Activated CD8-positive, alpha-beta T cell treated with anti-CD3 and anti-CD28 coated beads for 36 hours (primary cell): ENCODE measurements around the gene UTP11. TPM values are rescaled to one million over a fixed set of nuclear protein-coding genes. Genes with fewer than 3 reads are reported as not detected.

Source experiments
- ATAC-seq: fragments of 200-7000 bp; cut with Tn5 transposase; one replicate; pipeline ENCODE4 v1.10.0; 2021; ENCODE audit warnings: mild to moderate bottlenecking, moderate library complexity
- CTCF ChIA-PET: fragments of 350-600 bp; sonication (Branson Sonifier 250); formaldehyde crosslinking; loops from one replicate; lab custom pipeline; 2021; ENCODE audit warnings: antibody characterized with exemption; lab: Charles Lee
- POLR2A ChIA-PET: fragments of 350-600 bp; sonication (Branson Sonifier 250); formaldehyde crosslinking; loops from one replicate; lab custom pipeline; 2021; ENCODE audit warnings: antibody characterized with exemption; lab: Charles Lee
- DNase-seq: peaks from one replicate; pipeline ENCODE4 v3.0.0-alpha.2; 2020
- H3K27ac Mint-ChIP-seq: one replicate; pipeline ENCODE4 v1.8.0; 2021; ENCODE audit warnings: mild to moderate bottlenecking, mixed read lengths
- H3K27me3 Mint-ChIP-seq: one replicate; pipeline ENCODE4 v1.8.0; 2021; ENCODE audit warnings: mixed read lengths
- H3K36me3 Mint-ChIP-seq: one replicate; pipeline ENCODE4 v1.8.0; 2021; ENCODE audit warnings: low read depth, mixed read lengths
- H3K4me1 Mint-ChIP-seq: one replicate; pipeline ENCODE4 v1.8.0; 2021; ENCODE audit warnings: low read depth, mixed read lengths
- H3K4me3 Mint-ChIP-seq: one replicate; pipeline ENCODE4 v1.8.0; 2021; ENCODE audit warnings: mild to moderate bottlenecking, moderate library complexity, mixed read lengths
- H3K9me3 Mint-ChIP-seq: one replicate; pipeline ENCODE4 v1.8.0; 2021; ENCODE audit warnings: mixed read lengths
- CTCF ChIP-seq: fragments of 200-600 bp; IDR thresholded peaks from one replicate; pipeline ENCODE4 v1.8.0; 2022; ENCODE audit warnings: antibody characterized with exemption, mild to moderate bottlenecking
- intact Hi-C: fragments of 100-400 bp; cut with micrococcal nuclease; formaldehyde crosslinking; loops from one replicate; pipeline ENCODE4 v1.10.0; 2022
- total RNA-seq, 2 experiments: library from RNA; stranded (reverse); gene quantifications; one replicate each; pipeline ENCODE4 v1.2.3, GENCODE V29; 2021

Gene UTP11
- total RNA-seq, 2 experiments from 2014 or later: 58.1 to 60.6 TPM

DNA sequence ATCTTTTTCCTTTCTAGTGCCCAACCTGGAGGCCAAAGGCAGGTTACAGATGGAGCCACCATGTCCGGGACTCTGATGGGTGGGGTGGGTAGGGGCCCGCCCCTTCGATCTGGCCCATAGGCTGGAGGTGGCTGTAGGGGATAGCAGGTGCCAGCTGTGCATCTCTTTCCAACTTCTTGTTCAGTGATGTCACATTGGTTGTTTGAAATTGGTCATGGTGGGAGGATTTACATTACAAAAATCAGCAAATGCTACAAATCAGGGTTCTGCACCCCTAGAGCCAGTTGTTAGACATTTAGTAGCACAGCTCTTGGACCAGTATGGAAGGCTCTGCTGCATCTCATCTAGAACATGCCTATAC lies 56.4 kb downstream of the UTP11 start:
- ChIA-PET CTCF (interaction anchor here (1.1 to 6.2 kb wide), 2 partner anchors 31 to 41 kb away, joined by 3 to 105 read pairs; no protein-coding TSS in a partner anchor), POLR2A (no interaction called here)
- peaks cover 31% of the 10 kb centered on the region for H3K27me3 Mint-ChIP-seq
- intact Hi-C loops: no loop called here
- DNase-seq (no peak), ATAC-seq (no peak)
- H3K4me3 Mint-ChIP-seq: no peak overlapping the region
- H3K4me1 Mint-ChIP-seq: no peaks in the 10 kb centered on the region
- H3K27ac Mint-ChIP-seq: no peak overlapping the region
- H3K36me3 Mint-ChIP-seq: no peaks in the 10 kb centered on the region
- no peaks in the 10 kb centered on the region for H3K9me3 Mint-ChIP-seq
- no peak for TF ChIP-seq CTCF

GRCh38 chr1:38071312-38072256 lies 59.0 kb downstream of the UTP11 start:
- TF ChIP-seq CTCF: no peak
- ATAC-seq (peak; percentile 80), DNase-seq (no peak)
- Mint-ChIP-seq H3K4me1 (no peaks in the 10 kb centered on the region), H3K4me3 (no peak overlapping the region), H3K27ac (no peak overlapping the region), H3K27me3 (peaks cover 36% of the 10 kb centered on the region), H3K36me3 (no peaks in the 10 kb centered on the region), H3K9me3 (no peaks in the 10 kb centered on the region)
- POLR2A ChIA-PET: interaction anchor here (0.8 to 1.1 kb wide), 2 partner anchors 31 to 60 kb away, joined by 3 to 4 read pairs; no protein-coding TSS in a partner anchor
- intact Hi-C loops: no loop called here
- CTCF ChIA-PET: interaction anchor here (0.6 to 6.2 kb wide), 16 partner anchors 9 to 763 kb away, joined by 3 to 105 read pairs (median 5); partner anchors contain the start of gene MTF1

- Mint-ChIP-seq H3K4me1 (no peaks in the 10 kb centered on the region), H3K4me3 (no peak overlapping the region), H3K9me3 (no peaks in the 10 kb centered on the region), H3K36me3 (no peaks in the 10 kb centered on the region), H3K27ac (no peak overlapping the region), H3K27me3 (peaks cover 35% of the 10 kb centered on the region)
- DNase-seq (no peak), ATAC-seq (peak; percentile 20)
- POLR2A ChIA-PET: interaction anchor here (0.5 to 1.4 kb wide), 2 partner anchors 17 to 40 kb away, joined by 4 read pairs; no protein-coding TSS in a partner anchor
- intact Hi-C loops: no loop called here
- CTCF ChIA-PET: interaction anchor here (1.0 to 6.2 kb wide), 9 partner anchors 8 to 214 kb away, joined by 4 to 105 read pairs (median 6); partner anchors contain the start of gene MTF1
- TF ChIP-seq CTCF: no peak
Observed at GRCh38 chr1:38072858-38073257, 60.3 kb downstream of the UTP11 start.

DNA sequence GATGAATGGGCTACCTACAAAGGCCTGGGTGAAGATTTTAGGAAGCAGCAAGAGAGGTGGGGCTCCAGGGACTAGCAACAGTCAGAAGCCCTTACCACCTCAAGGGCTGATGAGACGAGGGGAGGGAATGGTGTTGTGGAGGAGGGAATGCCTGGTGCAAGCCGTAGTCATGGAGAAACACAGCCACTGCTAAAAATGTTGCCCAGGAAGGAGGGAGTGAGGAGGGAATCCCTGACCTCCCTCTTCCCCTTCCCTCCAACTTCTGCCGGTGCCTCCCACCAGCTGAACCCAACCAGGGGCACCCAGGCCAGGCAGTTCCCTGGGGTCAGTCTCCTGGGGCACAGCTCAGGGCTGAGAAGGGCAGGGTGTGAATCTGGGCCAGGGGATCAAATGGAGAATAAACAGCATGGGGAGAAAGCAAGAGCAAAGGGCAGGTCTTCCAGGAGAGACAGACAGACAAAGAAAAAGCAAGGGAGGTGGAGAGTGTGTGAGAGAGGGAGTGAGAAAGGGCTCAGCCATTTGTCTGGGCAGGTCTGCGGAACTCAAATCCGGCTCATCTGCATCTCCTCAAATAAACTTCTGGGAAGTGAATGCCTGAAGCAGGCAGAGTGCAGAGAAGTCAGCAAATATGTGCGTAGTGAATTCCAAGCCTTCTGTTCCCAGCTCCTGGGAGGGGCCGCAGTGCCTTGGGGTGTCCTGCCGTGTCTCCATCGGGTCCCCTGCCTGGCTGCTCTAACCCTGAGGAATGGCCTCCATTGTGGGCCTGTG lies 61.2 kb downstream of the UTP11 start:
- no peak overlapping the region for H3K27ac Mint-ChIP-seq
- peaks cover 30% of the 10 kb centered on the region for H3K27me3 Mint-ChIP-seq
- ChIA-PET CTCF (interaction anchor here (0.9 to 2.4 kb wide), 3 partner anchors 14 to 70 kb away, joined by 3 to 6 read pairs (median 4); no protein-coding TSS in a partner anchor), POLR2A (interaction anchor here (1.4 kb wide), 1 partner anchor 17 kb away, joined by 4 read pairs; no protein-coding TSS in a partner anchor)
- no peak overlapping the region for H3K4me3 Mint-ChIP-seq
- TF ChIP-seq CTCF: no peak
- no peaks in the 10 kb centered on the region for H3K9me3 Mint-ChIP-seq
- no peak for ATAC-seq
- DNase-seq: no peak
- intact Hi-C loops: no loop called here
- H3K36me3 Mint-ChIP-seq: no peaks in the 10 kb centered on the region
- H3K4me1 Mint-ChIP-seq: no peaks in the 10 kb centered on the region
